Mucosa of rectum (tissue), 2 donors: ENCODE results near the gene GP9.

Experiments used
- H3K27ac ChIP-seq, 2 donors: one replicate each; pipeline ENCODE4 v1.7.0; 2013; ENCODE audit warnings: inconsistent platforms in 2 of 2, low read depth in 2 of 2, low read length in 2 of 2
- H3K27me3 ChIP-seq, 2 donors: one replicate each; pipeline ENCODE4 v1.7.0; 2013; ENCODE audit warnings: low read length in 2 of 2; ENCODE audit not compliant: control insufficient read depth in 2 of 2, insufficient read depth in 2 of 2
- H3K36me3 ChIP-seq, 2 donors: one replicate each; pipeline ENCODE4 v1.7.0; 2013; ENCODE audit warnings: low read length in 2 of 2; ENCODE audit not compliant: control insufficient read depth in 2 of 2, insufficient read depth in 2 of 2
- H3K4me1 ChIP-seq, 2 donors: one replicate each; pipeline ENCODE4 v1.7.0; 2013; ENCODE audit warnings: low read length in 2 of 2, mild to moderate bottlenecking in 1 of 2; ENCODE audit not compliant: control insufficient read depth in 2 of 2, insufficient read depth in 2 of 2
- H3K4me3 ChIP-seq, 2 donors: one replicate each; pipeline ENCODE4 v1.7.0; 2013; ENCODE audit warnings: low read length in 2 of 2
- H3K9ac ChIP-seq, 2 donors: one replicate each; pipeline ENCODE4 v1.7.0; 2013; ENCODE audit warnings: low read length in 2 of 2, low read depth in 1 of 2, mild to moderate bottlenecking in 1 of 2
- H3K9me3 ChIP-seq, 2 donors: one replicate each; pipeline ENCODE4 v1.7.0; 2013; ENCODE audit warnings: low read length in 2 of 2; ENCODE audit not compliant: control insufficient read depth in 2 of 2
- donor health status: healthy.
- donor health status: Normal muscosa, but diverticular disease.

The GP9 gene

DNA sequence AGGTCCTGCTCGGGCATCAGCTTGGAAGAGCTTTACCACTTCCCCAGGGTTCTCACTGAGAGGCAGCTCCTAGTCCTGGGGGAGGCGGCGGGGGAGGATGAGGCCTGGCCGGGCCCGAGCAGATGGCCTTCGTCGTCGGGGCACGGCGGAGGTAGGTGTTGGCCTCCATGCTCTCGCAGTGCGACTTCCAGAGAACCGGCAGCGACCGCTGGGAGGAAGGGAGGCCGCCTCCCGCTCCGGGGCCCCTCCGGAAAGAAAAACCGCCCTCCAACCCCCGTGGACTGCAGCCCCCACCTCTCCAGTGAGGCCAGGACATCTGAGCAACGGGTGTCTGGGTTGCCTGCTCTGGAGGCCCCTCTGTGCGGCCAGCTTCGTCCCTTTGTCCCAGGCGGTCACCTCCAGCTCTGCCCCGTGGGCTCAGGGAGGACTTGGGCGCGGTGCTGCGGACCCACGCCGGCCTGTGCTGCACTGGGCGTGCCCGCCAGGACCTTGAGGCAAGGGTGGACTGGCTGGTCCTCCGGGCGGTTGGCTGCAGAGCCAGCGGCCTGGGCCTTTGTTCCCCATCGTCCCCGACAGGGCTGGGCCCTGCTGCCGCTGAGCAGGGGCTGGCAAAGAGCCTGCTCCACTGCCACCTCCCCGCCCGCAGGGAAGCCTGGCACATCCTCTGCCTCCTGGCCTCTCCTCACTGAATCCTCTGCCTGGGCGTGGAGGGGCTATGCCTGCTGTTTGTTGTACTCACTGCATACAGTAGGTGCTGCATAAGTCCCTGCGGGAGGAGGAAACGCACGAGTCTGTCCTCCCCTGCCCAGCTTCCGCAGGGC lies 13.6 kb upstream of the GP9 start:
- H3K9ac ChIP-seq: no peak overlapping the region
- peaks cover 10 to 17% of the 10 kb centered on the region in 2 donors for H3K4me1 ChIP-seq
- no peaks in the 10 kb centered on the region for H3K9me3 ChIP-seq
- H3K27me3 ChIP-seq: no peaks in the 10 kb centered on the region
- peaks cover 0 to 3% of the 10 kb centered on the region in 2 donors for H3K36me3 ChIP-seq
- no peak overlapping the region for H3K27ac ChIP-seq
- no peak overlapping the region for H3K4me3 ChIP-seq

DNA sequence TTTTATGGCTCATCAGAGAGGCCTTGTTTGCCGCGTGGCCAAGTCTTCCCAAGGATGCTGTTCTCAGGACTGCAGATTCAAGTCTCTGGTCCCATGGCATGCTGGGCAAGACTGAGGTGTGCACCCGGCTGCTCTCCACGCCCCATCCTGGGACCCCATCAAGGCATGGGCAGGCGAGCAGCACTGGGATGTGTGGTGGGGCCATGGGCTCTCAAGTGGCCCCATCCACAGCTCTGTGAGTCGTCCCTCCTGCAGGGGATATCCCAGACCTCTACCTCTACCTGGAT lies 13.1 kb upstream of the GP9 start:
- H3K27me3 ChIP-seq: no peaks in the 10 kb centered on the region
- H3K4me1 ChIP-seq: peaks cover 15 to 23% of the 10 kb centered on the region in 2 donors
- H3K9me3 ChIP-seq: no peaks in the 10 kb centered on the region
- H3K27ac ChIP-seq: no peak overlapping the region
- no peak overlapping the region for H3K9ac ChIP-seq
- peaks cover 0 to 3% of the 10 kb centered on the region in 2 donors for H3K36me3 ChIP-seq
- no peak overlapping the region for H3K4me3 ChIP-seq

DNA sequence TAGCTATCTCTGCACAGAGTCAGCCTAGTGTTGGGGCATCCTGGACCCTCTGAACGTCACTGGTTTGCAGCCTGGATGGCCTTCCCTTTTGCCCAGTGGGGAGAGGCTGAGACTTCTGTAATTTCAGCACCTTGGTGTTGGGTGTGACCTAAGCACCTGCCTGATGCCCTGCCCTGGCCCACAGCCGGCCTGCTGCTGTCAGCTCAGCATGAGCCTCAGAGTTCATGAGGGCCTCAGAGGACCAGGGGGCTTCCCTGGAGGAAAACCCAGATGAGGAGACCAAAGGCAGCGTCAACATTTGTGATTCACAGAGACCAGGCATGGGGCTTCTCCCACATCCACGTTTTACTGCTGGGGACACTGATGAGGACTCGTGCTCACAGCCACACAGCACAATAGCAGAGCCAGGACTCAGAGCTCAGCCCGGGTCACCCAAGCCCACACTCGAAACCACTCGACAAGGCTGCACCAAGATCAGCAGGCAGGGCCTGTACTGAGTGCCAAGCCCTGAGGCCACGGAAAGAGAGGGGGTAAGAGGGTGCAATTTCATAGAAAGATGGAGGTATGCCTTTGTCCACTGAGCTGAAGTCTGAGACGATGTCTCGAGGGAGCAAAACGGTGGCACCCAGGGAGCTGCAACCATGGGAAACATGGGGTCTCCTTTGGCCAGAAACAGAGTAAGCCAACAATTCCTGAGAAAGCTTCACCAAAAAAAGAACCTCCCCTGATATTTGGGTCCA lies 9.9 kb upstream of the GP9 start:
- H3K9me3 ChIP-seq: no peaks in the 10 kb centered on the region
- no peak overlapping the region for H3K4me3 ChIP-seq
- peak overlapping the region; percentile 86 to 95 for H3K27ac ChIP-seq
- no peaks in the 10 kb centered on the region for H3K27me3 ChIP-seq
- H3K9ac ChIP-seq: peak overlapping the region; percentile 2
- H3K4me1 ChIP-seq: peaks cover 34 to 50% of the 10 kb centered on the region in 2 donors
- peaks cover 0 to 3% of the 10 kb centered on the region in 2 donors for H3K36me3 ChIP-seq

DNA sequence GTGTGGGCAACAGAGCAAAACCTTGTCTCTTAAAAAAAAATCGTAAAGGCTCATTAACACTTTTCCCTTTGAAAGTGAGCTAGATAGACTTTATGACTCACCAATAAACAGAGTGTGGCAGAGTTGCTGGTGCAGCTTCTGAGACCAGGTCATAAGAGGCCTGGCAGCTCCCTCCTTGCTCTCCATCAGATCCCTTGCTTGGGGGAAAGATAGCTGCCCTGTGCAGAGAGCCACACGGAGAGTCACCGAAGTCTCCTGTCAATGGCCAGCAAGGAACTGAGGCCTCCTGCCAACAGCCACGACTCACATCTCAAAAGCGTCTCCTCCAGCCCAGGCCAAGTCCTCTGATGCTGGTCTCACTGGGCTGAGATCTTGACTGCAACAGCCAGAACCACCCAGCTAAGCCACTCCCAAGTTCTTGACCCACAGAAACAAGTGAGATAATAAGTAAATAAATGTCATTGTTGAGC lies 8.7 kb upstream of the GP9 start:
- H3K4me1 ChIP-seq: peaks cover 45 to 61% of the 10 kb centered on the region in 2 donors
- H3K27ac ChIP-seq: peak overlapping the region; percentile 86 to 95
- peak overlapping the region; percentile 15 to 60 for H3K9ac ChIP-seq
- H3K36me3 ChIP-seq: peaks cover 0 to 3% of the 10 kb centered on the region in 2 donors
- no peaks in the 10 kb centered on the region for H3K9me3 ChIP-seq
- H3K27me3 ChIP-seq: no peaks in the 10 kb centered on the region
- H3K4me3 ChIP-seq: peak overlapping the region; percentile 5 to 38

DNA sequence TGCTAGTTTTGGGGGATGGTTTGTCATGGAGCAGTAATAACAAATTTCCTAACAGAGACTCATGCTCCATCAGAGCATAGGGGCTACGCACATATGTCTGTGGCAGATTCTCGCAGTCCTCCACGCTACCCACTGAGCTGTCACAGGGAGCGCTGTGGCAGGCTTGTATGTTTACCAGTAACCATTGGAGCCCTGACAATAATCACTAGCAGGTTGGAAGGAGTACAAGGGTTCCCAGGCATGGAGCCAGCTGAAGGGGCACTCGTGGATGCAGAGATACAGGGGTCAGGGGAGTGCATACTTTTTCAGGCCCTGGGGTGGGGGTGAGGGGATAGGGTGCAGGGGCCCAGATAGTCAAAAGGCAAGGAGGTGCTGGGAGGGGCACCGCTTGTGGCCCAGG lies 7.9 kb upstream of the GP9 start:
- Histone ChIP-seq H3K9ac (peak overlapping the region; percentile 60 to 76), H3K9me3 (no peaks in the 10 kb centered on the region), H3K4me3 (no peak overlapping the region), H3K27me3 (no peaks in the 10 kb centered on the region), H3K4me1 (peaks cover 47 to 65% of the 10 kb centered on the region in 2 donors), H3K36me3 (no peaks in the 10 kb centered on the region), H3K27ac (peak overlapping the region; percentile 86 to 95)

DNA sequence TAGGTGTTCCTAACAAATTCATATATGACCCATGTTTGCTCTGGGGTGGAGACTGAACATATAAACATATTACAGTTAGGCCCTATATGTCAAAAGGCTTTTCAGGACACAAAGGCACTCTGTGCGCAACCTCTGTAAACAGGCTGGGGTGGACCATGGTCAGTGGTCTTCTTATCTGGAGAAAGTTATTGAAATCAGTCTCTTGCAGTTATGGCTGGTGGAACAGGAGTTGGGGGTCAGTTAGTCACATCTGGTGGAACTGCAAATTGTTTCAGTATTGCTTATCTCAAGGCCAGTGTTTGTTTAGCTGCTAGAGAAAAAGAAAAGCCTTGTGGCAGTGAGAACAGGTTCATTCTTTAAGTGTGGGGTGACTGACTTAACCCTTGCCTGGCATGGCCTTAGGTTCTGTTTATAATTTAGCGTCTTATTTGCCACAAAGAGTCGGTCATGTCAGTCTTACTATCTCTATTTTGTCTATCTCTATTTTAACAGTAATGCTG lies 5.9 kb upstream of the GP9 start:
- H3K9ac ChIP-seq: peak overlapping the region in 1 of 2 donors; percentile 76
- no peaks in the 10 kb centered on the region for H3K27me3 ChIP-seq
- H3K4me3 ChIP-seq: no peak overlapping the region
- peak overlapping the region; percentile 86 to 95 for H3K27ac ChIP-seq
- no peaks in the 10 kb centered on the region for H3K9me3 ChIP-seq
- H3K4me1 ChIP-seq: peaks cover 61 to 83% of the 10 kb centered on the region in 2 donors
- H3K36me3 ChIP-seq: no peaks in the 10 kb centered on the region

DNA sequence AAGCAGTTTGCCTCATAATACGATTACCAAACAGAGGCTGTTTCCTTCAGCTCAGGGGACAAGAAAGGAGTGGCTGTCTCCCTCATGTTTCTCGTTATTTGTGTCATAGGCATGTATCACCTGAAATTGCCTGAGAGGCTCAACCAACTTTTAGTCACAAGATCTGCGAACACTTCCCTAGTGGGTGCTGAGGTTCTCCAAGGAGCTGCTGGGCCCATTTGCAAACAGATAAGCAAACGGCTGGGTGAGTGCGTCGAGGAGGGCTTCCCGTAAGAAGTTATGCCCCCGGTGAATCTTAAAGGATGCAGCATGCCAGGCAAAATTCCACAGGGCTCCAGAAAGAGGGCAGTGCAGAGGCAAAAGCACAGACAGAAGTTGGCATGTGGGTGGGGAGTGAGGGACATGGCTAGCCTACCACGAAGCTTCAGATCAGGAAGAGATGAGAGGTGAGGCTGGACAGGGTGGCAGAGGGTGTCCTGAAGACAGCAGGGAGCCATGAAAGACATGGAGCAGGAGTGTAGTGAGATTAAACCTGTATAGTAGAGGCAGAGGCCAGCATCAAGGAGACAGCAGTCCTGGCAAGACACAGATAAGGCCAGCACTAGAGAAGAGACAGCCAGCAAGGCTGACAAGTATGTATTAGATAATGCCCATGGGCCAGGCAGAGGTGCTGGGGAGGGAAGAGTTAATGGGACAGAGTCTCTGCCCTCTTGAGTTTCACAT lies 4.0 kb upstream of the GP9 start:
- no peaks in the 10 kb centered on the region for H3K27me3 ChIP-seq
- no peaks in the 10 kb centered on the region for H3K36me3 ChIP-seq
- H3K9ac ChIP-seq: peak overlapping the region; percentile 57 to 65
- peak overlapping the region; percentile 71 to 78 for H3K27ac ChIP-seq
- H3K4me1 ChIP-seq: peaks cover 59 to 72% of the 10 kb centered on the region in 2 donors
- H3K4me3 ChIP-seq: no peak overlapping the region
- H3K9me3 ChIP-seq: no peaks in the 10 kb centered on the region

DNA sequence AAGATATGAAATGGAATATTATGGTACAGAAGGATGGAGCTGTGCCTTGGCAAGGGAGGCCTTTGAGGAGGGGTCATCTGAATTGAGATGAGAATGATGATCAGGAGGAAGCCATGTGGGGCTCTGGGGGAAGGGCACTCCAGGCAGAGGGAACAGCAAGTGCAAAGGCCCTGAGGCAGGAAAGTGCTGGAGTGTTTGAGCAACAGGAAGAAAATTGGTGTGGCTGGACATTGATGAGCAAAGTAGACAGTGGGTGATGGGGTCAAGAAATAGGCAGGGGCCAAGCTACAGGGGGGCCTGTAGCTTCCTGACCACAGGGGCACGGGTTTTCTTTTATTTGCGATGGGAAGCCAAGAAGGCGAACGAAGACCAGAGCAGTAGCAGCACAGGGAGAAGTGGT lies 3.3 kb upstream of the GP9 start:
- no peaks in the 10 kb centered on the region for H3K9me3 ChIP-seq
- H3K27me3 ChIP-seq: no peaks in the 10 kb centered on the region
- peak overlapping the region in 1 of 2 donors; percentile 26 for H3K9ac ChIP-seq
- H3K4me3 ChIP-seq: no peak overlapping the region
- peaks cover 54 to 69% of the 10 kb centered on the region in 2 donors for H3K4me1 ChIP-seq
- peak overlapping the region; percentile 71 to 78 for H3K27ac ChIP-seq
- H3K36me3 ChIP-seq: no peaks in the 10 kb centered on the region

DNA sequence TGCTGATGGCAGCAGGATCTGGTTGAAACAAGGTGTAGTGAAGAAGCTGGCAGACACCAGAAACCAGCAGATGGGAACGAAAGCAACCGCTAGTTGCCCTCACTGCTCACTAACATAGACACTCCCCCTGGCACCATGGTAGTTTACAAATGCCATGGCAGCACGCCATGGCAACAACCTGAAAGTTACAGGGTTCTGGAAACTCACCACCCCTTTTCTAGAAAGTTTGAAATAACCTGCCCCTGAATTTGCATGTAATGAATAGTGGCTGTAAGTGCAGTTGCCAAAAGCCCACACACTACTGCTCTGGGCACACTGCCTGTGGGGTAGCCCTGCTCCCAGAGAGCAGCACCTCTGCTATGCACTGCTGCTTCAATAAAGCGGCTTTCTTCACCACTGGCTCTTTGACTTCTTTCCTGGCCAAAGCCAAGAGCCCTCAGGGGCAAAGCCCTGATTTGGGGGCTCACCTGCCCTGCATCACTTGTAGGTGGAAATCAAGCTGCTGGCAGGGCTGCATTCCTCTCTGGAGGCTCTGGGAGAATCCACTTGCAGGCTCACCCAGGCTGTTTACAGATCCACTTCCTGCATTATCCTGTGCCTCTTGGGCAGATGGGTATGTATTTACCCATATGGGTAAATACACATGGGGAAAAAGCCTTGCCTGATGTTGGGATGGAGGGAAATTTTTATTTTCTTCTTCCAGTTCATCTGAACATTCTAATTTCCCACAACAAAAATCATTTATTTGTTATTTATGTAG lies 2.0 kb upstream of the GP9 start:
- peaks cover 47 to 67% of the 10 kb centered on the region in 2 donors for H3K4me1 ChIP-seq
- H3K9ac ChIP-seq: peak overlapping the region in 1 of 2 donors; percentile 26
- peak overlapping the region; percentile 56 to 62 for H3K27ac ChIP-seq

More for the DNA sequence above, 2.0 kb upstream of the GP9 start:
- Histone ChIP-seq H3K36me3 (no peaks in the 10 kb centered on the region), H3K27me3 (no peaks in the 10 kb centered on the region), H3K4me3 (no peak overlapping the region), H3K9me3 (no peaks in the 10 kb centered on the region)
